ENCODE measurements around the gene HLA-DMA. TPM values are rescaled to one million over a fixed set of nuclear protein-coding genes. Genes with fewer than 3 reads are reported as not detected.

Gene HLA-DMA
- total and polyA plus RNA-seq, 9 of the 15 experiments (the other 6 are each of a cell fraction or from before 2014, with no cell fraction given): 0.13 to 0.83 (median 0.51) TPM

DNA sequence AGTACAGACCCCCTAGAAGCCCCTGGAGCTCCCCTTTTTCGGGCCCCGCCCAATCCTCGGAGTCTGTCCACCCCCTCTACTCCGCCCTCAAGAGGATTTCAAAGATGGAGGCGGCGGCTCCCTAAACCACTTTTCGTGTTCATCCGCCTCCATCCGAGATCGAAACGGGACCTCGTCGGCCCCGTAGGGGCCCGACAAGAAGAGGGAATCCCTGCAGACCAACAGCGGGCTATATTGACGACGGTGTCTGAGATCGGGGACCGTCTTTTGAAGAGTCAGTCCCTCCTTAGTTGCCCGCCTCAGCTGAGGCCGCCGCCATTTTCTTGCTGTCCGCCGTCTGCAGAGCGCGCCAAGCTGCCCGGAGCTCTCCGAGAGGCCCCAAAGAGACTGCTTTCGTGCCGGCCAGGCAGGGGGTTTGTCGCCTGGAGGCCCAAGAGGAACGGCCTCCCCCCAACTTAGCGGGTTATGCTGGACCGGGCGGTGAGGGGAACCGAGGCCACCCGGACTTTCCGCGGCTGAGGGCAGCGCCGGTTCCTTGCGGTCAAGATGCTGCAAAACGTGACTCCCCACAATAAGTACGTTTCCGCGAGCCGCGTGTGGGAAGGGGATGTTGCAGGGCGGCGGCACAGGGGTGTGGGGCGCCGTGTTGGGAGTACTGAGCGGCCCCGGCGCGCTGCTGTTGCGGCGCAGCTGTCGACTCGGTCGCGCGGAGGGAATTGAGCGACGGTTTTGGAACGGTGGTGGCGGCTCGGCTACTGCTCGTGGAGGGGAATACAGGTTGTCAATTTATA is 19.7 kb upstream of the HLA-DMA start (continued):
- TF ChIP-seq STAT5B (CRISPR knock-in tag; IDR thresholded peaks at IDR 0.05): no peak
- no peak for TF ChIP-seq MTF1 (CRISPR knock-in tag; IDR thresholded peaks at IDR 0.05; ENCODE audit: borderline replicate concordance)
- TF ChIP-seq, protein P1, sequence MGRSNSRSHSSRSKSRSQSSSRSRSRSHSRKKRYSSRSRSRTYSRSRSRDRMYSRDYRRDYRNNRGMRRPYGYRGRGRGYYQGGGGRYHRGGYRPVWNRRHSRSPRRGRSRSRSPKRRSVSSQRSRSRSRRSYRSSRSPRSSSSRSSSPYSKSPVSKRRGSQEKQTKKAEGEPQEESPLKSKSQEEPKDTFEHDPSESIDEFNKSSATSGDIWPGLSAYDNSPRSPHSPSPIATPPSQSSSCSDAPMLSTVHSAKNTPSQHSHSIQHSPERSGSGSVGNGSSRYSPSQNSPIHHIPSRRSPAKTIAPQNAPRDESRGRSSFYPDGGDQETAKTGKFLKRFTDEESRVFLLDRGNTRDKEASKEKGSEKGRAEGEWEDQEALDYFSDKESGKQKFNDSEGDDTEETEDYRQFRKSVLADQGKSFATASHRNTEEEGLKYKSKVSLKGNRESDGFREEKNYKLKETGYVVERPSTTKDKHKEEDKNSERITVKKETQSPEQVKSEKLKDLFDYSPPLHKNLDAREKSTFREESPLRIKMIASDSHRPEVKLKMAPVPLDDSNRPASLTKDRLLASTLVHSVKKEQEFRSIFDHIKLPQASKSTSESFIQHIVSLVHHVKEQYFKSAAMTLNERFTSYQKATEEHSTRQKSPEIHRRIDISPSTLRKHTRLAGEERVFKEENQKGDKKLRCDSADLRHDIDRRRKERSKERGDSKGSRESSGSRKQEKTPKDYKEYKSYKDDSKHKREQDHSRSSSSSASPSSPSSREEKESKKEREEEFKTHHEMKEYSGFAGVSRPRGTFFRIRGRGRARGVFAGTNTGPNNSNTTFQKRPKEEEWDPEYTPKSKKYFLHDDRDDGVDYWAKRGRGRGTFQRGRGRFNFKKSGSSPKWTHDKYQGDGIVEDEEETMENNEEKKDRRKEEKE (IDR thresholded peaks at IDR 0.05; ENCODE audit: borderline replicate concordance in 1 of 2, control insufficient read depth in 1 of 2, low read depth in 2 of 2, low read length in 1 of 2): peak; percentile 30 to 62; a peak in 1 of 4 replicates
- TF ChIP-seq NUFIP1 (IDR thresholded peaks at IDR 0.05; ENCODE audit: partially characterized antibody): no peak
- no peak for TF ChIP-seq TCF3 (CRISPR knock-in tag; IDR thresholded peaks at IDR 0.05)
- no peak for TF ChIP-seq NCOA2 (IDR thresholded peaks at IDR 0.05; ENCODE audit: partially characterized antibody in 2 of 2)
- no peak for TF ChIP-seq NFIX (CRISPR knock-in tag; IDR thresholded peaks at IDR 0.05; ENCODE audit: low read depth)
- no peak for TF ChIP-seq PHTF2 (CRISPR knock-in tag; IDR thresholded peaks at IDR 0.05)
- TF ChIP-seq MAFK (IDR thresholded peaks at IDR 0.05; ENCODE audit: low read length): no peak
- no peak for TF ChIP-seq L3MBTL2 (IDR thresholded peaks at IDR 0.05)
- TF ChIP-seq, protein P2, sequence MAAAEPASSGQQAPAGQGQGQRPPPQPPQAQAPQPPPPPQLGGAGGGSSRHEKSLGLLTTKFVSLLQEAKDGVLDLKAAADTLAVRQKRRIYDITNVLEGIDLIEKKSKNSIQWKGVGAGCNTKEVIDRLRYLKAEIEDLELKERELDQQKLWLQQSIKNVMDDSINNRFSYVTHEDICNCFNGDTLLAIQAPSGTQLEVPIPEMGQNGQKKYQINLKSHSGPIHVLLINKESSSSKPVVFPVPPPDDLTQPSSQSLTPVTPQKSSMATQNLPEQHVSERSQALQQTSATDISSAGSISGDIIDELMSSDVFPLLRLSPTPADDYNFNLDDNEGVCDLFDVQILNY (CRISPR knock-in tag; IDR thresholded peaks at IDR 0.05): peak; percentile 66; the same call in 1 of the 2 replicates
- TF ChIP-seq, protein P3, sequence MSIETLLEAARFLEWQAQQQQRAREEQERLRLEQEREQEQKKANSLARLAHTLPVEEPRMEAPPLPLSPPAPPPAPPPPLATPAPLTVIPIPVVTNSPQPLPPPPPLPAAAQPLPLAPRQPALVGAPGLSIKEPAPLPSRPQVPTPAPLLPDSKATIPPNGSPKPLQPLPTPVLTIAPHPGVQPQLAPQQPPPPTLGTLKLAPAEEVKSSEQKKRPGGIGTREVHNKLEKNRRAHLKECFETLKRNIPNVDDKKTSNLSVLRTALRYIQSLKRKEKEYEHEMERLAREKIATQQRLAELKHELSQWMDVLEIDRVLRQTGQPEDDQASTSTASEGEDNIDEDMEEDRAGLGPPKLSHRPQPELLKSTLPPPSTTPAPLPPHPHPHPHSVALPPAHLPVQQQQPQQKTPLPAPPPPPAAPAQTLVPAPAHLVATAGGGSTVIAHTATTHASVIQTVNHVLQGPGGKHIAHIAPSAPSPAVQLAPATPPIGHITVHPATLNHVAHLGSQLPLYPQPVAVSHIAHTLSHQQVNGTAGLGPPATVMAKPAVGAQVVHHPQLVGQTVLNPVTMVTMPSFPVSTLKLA (conservative IDR thresholded peaks at IDR 0.05): no peak
- TF ChIP-seq, protein P4, sequence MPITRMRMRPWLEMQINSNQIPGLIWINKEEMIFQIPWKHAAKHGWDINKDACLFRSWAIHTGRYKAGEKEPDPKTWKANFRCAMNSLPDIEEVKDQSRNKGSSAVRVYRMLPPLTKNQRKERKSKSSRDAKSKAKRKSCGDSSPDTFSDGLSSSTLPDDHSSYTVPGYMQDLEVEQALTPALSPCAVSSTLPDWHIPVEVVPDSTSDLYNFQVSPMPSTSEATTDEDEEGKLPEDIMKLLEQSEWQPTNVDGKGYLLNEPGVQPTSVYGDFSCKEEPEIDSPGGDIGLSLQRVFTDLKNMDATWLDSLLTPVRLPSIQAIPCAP (CRISPR knock-in tag; IDR thresholded peaks at IDR 0.05; ENCODE audit: borderline replicate concordance): peak; percentile 27; the same call in 1 of the 2 replicates
- TF ChIP-seq ESRRA (IDR thresholded peaks at IDR 0.05; ENCODE audit: borderline replicate concordance, low read depth): no peak; the same call in 1 of the 2 replicates
- TF ChIP-seq MEF2A (IDR thresholded peaks at IDR 0.05; ENCODE audit: control insufficient read depth, low read depth, low read length): no peak
- TF ChIP-seq, protein P5, sequence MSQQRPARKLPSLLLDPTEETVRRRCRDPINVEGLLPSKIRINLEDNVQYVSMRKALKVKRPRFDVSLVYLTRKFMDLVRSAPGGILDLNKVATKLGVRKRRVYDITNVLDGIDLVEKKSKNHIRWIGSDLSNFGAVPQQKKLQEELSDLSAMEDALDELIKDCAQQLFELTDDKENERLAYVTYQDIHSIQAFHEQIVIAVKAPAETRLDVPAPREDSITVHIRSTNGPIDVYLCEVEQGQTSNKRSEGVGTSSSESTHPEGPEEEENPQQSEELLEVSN (IDR thresholded peaks at IDR 0.05; ENCODE audit: borderline replicate concordance in 1 of 2, extremely low read depth in 1 of 2, insufficient read depth in 1 of 2, insufficient read length in 1 of 2, low read depth in 1 of 2, low read length in 1 of 2, poor library complexity in 1 of 2, severe bottlenecking in 1 of 2): no peak
- TF ChIP-seq, protein P6, sequence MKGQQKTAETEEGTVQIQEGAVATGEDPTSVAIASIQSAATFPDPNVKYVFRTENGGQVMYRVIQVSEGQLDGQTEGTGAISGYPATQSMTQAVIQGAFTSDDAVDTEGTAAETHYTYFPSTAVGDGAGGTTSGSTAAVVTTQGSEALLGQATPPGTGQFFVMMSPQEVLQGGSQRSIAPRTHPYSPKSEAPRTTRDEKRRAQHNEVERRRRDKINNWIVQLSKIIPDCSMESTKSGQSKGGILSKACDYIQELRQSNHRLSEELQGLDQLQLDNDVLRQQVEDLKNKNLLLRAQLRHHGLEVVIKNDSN (CRISPR knock-in tag; IDR thresholded peaks at IDR 0.05): peak; percentile 13

All from K562 (cell line).